ENCODE measurements around the gene CMBL.

CMBL gene

GRCh38 chr5:10310066-10310779 lies 2.5 kb upstream of the CMBL start:
- no peak for DNase-seq (ENCODE audit: low read depth)

- DNase-seq (ENCODE audit: low read depth), result no peak
Observed at GRCh38 chr5:10308844-10309243, 1.1 kb upstream of the CMBL start.

- DNase-seq (ENCODE audit: low read depth), result no peak
Observed at GRCh38 chr5:10306806-10307205, 896 bp downstream of the CMBL start.

- no peak for DNase-seq (ENCODE audit: low read depth)
Observed at GRCh38 chr5:10306114-10306513, 1.6 kb downstream of the CMBL start.

GRCh38 chr5:10304932-10305331 lies 2.8 kb downstream of the CMBL start:
- DNase-seq (ENCODE audit: low read depth), result no peak

- DNase-seq (ENCODE audit: low read depth), result no peak
Observed at GRCh38 chr5:10303699-10304170, 4.0 kb downstream of the CMBL start.

GRCh38 chr5:10303201-10303600 lies 4.5 kb downstream of the CMBL start:
- DNase-seq (ENCODE audit: low read depth), result no peak

- no peak for DNase-seq (ENCODE audit: low read depth)
Observed at GRCh38 chr5:10301842-10302610, 5.7 kb downstream of the CMBL start.

- no peak for DNase-seq (ENCODE audit: low read depth)
Observed at GRCh38 chr5:10301266-10301665, 6.4 kb downstream of the CMBL start.

GRCh38 chr5:10300246-10300645 lies 7.5 kb downstream of the CMBL start:
- DNase-seq (ENCODE audit: low read depth), result no peak

- DNase-seq (ENCODE audit: low read depth), result no peak
Observed at GRCh38 chr5:10297646-10298204, 10.0 kb downstream of the CMBL start.

- no peak for DNase-seq (ENCODE audit: low read depth)
Observed at GRCh38 chr5:10295619-10296326, 11.9 kb downstream of the CMBL start.

GRCh38 chr5:10293907-10294662 lies 13.6 kb downstream of the CMBL start:
- DNase-seq (ENCODE audit: low read depth), result no peak

- DNase-seq (ENCODE audit: low read depth), result no peak
Observed at GRCh38 chr5:10291692-10292339, 15.9 kb downstream of the CMBL start.

- no peak for DNase-seq (ENCODE audit: low read depth)
Observed at GRCh38 chr5:10290438-10290837, 17.3 kb downstream of the CMBL start.

GRCh38 chr5:10289991-10290390 lies 17.7 kb downstream of the CMBL start:
- no peak for DNase-seq (ENCODE audit: low read depth)

GRCh38 chr5:10289353-10289752 lies 18.3 kb downstream of the CMBL start:
- DNase-seq (ENCODE audit: low read depth), result no peak

- no peak for DNase-seq (ENCODE audit: low read depth)
Observed at GRCh38 chr5:10288592-10289219, 19.0 kb downstream of the CMBL start.

- no peak for DNase-seq (ENCODE audit: low read depth)
Observed at GRCh38 chr5:10286862-10287227, 20.9 kb downstream of the CMBL start.

GRCh38 chr5:10286162-10286861 lies 21.4 kb downstream of the CMBL start:
- DNase-seq (ENCODE audit: low read depth), result no peak

Data from stimulated activated CD4-positive, alpha-beta T cell treated with anti-CD3 and anti-CD28 coated beads, Interleukin-2, amount 100 ng/mL, for 4 hours (primary cell).